OCI-LY7 (cell line): ENCODE measurements around the gene ADCY5.

Experiments
- EZH2phosphoT487 ChIP-seq: fragments of 200-600 bp; sonication (generic); IDR thresholded peaks from 2 replicates; pipeline ENCODE4 v1.6.1; 2018; ENCODE audit warnings: low read depth, borderline replicate concordance, mild to moderate bottlenecking, mixed run types, antibody characterized with exemption, low read length, moderate library complexity, mixed read lengths
- TF ChIP-seq, protein P1 (sequence below): fragments of 200-600 bp; sonication (generic); conservative IDR thresholded peaks from 2 replicates; pipeline ENCODE4 v1.5.1; 2014; ENCODE audit warnings: mild to moderate bottlenecking, antibody characterized with exemption, low read length, moderate library complexity, mixed read lengths

DNA sequence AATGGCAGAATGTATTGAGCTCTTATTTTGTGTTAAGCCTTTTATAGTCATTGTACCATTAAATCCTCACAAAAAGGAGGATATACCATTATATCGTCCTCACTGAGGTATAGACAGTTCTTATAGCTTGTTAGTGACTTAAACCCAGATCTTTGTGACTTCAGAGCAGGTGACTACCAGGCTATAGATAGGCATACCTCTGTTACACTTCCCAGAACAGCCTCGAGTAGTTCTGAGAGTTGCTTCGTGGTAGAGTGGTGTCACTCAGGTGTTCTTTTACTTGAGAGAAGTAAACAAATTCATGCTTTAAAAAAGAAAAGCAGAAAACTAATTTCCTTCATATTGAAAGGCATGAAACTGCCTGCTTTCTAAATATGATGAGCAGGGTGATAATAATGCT lies 187.2 kb downstream of the ADCY5 start:
- TF ChIP-seq, protein P1, sequence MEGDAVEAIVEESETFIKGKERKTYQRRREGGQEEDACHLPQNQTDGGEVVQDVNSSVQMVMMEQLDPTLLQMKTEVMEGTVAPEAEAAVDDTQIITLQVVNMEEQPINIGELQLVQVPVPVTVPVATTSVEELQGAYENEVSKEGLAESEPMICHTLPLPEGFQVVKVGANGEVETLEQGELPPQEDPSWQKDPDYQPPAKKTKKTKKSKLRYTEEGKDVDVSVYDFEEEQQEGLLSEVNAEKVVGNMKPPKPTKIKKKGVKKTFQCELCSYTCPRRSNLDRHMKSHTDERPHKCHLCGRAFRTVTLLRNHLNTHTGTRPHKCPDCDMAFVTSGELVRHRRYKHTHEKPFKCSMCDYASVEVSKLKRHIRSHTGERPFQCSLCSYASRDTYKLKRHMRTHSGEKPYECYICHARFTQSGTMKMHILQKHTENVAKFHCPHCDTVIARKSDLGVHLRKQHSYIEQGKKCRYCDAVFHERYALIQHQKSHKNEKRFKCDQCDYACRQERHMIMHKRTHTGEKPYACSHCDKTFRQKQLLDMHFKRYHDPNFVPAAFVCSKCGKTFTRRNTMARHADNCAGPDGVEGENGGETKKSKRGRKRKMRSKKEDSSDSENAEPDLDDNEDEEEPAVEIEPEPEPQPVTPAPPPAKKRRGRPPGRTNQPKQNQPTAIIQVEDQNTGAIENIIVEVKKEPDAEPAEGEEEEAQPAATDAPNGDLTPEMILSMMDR, result no peak
- no peak for TF ChIP-seq EZH2phosphoT487
